DMS114 treated with DMSO at 0.1 percent for 48 hours (cell line): ENCODE measurements around the gene CWC27.
"Not testable (repeated sequence)": the region's sequence is repeated elsewhere in the genome, so short reads cannot be mapped to it uniquely, and the experiment has no call there.

Experiments used
- DNase-seq: peaks from one replicate; lab custom pipeline; 2025; ENCODE audit not compliant: unreplicated experiment; lab: John Stamatoyannopoulos, UW

CWC27 gene

GRCh38 chr5:64914396-64914795, 145.7 kb downstream of the CWC27 start:
- no peak for DNase-seq

- no peak for DNase-seq
These were observed 149.4 kb downstream of the CWC27 start for GRCh38 chr5:64918083-64918482.

GRCh38 chr5:64921386-64921785, 152.7 kb downstream of the CWC27 start:
- no peak for DNase-seq

- no peak for DNase-seq
These were observed 154.5 kb downstream of the CWC27 start for GRCh38 chr5:64923151-64923685.

DNA sequence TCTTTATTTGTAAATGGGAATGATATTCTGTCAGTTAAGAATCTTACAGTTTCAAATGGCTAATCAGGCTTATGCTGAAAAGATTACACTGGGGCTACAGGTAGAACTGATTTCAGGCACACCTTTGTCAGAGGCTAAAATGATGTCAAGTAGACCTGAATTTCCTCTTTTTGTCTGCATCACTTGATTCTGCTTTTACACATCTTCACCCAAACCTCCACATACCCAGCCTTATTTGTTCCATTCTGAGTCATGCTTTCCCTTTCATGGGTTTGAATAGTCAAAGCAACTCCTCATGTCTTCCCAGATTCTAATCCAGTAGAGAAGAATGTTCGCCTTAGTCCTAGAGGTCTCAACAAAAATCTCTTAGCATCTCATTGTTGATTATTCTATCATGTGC, 156.4 kb downstream of the CWC27 start:
- DNase-seq: no peak

DNA sequence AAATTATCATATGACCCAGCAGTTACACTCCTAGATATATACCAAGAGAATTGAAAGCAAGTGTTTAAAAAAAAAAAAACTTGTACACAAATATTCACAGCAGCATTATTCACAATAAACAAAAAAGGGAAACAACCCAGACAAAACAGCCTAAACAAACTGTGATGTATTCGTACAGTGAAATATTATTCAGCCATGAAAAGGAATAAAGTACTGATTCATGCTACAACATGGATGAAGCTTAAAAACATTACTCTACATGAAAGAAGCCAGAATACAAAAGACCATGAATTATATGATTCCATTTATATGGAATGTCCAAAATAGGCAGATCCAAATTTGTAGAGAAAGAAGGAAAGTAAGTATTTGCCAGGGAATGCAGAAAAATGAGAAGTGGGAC, 161.1 kb downstream of the CWC27 start:
- no peak for DNase-seq

- no peak for DNase-seq
These were observed 162.1 kb downstream of the CWC27 start for GRCh38 chr5:64930672-64931318.

DNA sequence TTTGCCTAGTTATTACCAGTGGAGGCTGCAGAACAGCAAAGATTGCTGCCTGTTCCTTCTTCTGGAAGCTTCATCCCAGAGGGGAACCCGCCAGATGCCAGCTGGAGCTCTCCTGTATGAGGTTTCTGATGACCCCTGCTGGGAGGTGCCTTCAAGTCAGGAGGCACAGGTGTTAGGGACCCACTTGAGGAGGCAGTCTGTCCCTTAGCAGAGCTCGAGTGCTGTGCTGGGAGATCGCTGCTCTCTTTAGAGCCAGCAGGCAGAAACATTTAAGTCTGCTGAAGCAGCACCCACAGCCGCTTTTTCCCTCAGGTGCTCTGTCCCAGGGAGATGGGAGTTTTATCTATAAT, 170.7 kb downstream of the CWC27 start:
- DNase-seq: not testable (repeated sequence)

DNA sequence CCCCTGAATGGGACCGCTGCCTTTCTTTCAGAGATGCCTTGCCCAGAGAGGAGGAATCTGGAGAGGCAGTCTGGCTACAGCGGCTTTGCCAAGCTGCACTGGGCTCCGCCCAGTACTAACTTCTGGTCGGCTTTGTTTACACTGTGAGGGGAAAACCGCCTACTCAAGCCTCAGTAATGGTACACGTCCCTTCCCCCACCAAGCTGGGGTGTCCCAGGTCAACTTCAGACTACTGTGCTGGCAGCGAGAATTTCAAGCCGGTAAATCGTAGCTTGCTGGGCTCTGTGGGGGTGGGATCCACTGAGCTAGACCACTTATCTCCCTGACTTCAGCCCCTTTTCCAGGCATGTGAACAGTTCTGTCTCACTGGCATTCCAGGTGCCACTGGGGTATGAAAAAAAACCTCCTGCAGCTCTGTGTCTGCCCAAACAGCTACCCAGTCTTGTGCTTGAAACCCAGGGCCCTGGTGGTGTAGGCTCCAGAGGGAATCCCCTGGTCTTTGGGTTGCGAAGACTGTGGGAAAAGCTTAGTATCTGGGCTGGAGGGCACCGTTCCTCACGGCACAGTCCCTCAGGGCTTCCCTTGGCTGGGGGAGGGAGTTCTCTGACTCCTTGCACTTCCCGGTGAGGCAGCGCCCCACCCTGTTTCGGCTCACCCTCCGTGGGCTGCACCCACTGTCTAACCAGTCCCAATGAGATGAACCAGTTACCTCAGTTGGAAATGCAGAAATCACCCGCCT, 171.2 kb downstream of the CWC27 start:
- DNase-seq: no peak

GRCh38 chr5:64942460-64942859, 173.7 kb downstream of the CWC27 start:
- no peak for DNase-seq

GRCh38 chr5:64944868-64945267, 176.1 kb downstream of the CWC27 start:
- no peak for DNase-seq

- DNase-seq: no peak
These were observed 178.3 kb downstream of the CWC27 start for GRCh38 chr5:64947031-64947430.

DNA sequence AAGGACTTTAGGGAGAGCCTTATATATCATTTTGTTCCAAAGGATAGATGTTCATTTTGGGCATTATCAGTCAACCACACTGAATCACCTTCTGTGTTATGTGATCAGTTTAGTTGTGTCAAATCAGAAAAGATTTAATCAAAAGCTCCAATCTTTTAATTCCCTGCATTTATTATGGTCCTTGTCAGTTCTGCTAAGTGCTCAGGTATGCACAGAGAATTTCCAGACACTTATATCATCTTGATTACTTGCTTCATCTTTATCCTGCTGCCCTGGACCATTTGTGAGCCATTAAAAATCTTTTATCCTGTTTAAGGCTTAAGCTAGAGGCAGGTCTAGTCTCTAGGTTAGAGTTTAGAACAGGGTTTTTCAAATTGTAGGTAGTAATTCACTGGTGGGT, 179.1 kb downstream of the CWC27 start:
- DNase-seq: no peak

DNA sequence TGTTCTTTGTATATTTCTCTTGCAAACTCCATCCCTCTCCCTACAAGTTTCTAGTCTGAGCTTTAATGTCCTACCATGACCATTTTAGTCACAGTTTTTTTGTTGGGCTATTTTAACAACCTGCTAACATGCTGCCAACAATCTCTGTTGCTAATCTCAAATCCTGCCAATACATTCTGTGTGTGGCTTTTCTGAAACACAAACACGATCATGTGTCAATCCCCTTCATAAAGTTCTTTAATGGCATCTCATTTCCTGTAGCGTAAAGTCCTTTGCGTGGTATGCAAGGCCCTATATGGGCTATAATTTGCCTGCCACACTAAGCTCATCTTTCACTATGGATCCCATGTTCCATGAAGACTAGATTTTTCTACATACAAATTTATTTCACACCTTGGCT, 180.6 kb downstream of the CWC27 start:
- DNase-seq: no peak

DNA sequence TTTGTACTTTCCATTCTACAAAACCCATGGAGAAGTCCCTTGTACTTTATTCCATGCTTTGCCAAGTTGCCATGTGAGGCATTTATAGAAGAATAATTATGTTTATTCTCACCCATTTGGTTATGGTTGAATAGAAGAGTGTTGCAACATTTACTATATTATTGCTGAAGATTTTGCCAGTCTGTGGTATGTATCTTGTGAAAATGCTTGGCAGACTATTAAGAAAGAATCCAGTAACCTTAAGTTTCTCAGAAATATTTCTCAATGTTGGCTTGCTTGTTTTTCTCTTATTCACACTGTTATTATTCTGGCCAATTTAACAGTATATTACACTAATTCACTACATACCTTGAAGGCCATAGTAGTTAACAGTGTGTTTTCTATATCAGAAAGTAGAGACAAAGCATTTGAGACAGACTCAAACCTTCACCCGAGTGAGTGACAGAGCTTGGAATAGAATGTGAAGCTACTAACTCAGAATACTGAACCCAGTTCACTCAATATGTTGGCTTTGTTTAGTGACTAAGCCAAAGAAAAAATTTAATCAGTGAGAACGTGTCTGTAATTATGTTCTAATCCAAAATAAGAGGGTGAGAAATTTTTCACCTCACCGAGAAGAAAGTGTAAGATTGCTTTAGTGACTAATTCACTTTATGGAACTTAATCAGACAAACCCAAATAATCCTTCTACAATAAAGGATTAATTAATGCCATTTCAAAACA, 184.4 kb downstream of the CWC27 start:
- no peak for DNase-seq

DNA sequence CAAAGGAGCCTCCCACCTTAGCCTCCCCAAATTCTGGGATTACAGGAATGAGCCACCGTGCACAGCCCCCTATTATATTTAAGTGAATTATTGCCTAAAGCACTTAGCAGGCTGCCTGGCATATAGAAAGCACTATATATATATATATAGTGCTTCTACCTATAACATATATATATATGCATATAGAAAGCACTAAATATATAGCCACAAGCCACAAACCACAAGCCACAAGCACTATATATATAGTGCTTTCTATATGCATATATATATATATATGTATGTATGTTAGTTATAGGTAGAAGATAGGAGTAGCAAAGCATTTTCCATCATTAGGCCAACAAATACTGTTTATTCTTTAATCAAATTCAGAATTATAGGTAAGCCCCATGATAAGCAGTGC, 185.8 kb downstream of the CWC27 start:
- no peak for DNase-seq

GRCh38 chr5:64958757-64959391, 190.1 kb downstream of the CWC27 start:
- DNase-seq: peak; percentile 3

DNA sequence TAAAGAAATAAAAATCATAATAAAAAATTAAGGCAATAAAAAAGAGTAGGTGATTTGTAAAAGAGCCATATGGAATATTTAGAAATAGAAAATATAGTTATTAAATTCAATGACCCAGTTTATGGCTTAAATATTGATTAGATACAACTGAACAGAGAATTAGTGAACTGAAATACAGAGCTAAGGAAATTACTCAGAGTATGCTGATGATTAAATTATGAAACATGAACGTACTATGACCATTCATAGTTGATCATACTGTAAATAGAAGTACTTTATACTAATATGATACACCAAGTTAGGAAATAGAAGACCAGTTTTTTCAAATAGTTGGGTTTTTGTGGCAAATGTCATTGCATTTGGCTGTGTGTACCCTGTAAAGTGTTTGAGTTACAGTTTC, 194.5 kb downstream of the CWC27 start:
- no peak for DNase-seq

- no peak for DNase-seq
These were observed 199.9 kb downstream of the CWC27 start for GRCh38 chr5:64968591-64969110.

- DNase-seq: no peak
These were observed 200.8 kb downstream of the CWC27 start for GRCh38 chr5:64969578-64969977.

GRCh38 chr5:64971513-64971912, 202.8 kb downstream of the CWC27 start:
- no peak for DNase-seq
